OCI-LY1 (cell line): ENCODE data around the gene PPP5C.

Experiments
- CTCF ChIP-seq: fragments of 200-600 bp; sonication (generic), shearing (Covaris generic); IDR thresholded peaks from 2 replicates; pipeline ENCODE4 v1.5.1; 2017; ENCODE audit warnings: mild to moderate bottlenecking, antibody characterized with exemption, low read length, moderate library complexity, mixed read lengths
- EZH2 ChIP-seq: fragments of 200-600 bp; sonication (generic), shearing (Covaris generic); IDR thresholded peaks from 2 replicates; pipeline ENCODE4 v1.8.0; 2017; ENCODE audit warnings: borderline replicate concordance, mixed run types, mild to moderate bottlenecking, antibody characterized with exemption, low read length, moderate library complexity, mixed read lengths

DNA sequence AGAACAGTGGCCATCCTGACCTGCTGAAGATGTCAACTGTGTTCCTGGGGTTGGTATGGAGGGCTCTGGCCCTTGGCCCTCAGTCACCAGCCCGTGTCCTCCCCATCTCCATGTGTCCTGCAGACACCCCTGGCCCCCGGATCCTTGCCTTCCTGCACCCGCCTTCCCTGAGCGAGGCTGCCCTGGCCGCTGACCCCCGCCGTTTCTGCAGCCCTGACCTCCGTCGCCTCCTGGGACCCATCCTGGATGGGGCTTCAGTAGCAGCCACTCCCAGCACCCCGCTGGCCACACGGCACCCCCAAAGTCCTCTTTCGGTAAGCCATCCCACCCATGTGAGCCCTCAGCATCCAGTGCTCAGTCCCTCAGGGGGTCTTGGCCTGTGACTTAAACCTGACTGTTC lies 25.2 kb upstream of the PPP5C start:
- TF ChIP-seq CTCF (no peak), EZH2 (no peak)
